Activated CD4-positive, alpha-beta T cell treated with anti-CD3 and anti-CD28 coated beads, Interleukin-2, amount 10 ng/mL, durations not matched to agents 7 days and 5 days (primary cell): ENCODE data around the gene SLC35G3. TPM values are rescaled to one million over a fixed set of nuclear protein-coding genes. Genes with fewer than 3 reads are reported as not detected.

Source experiments
- CTCF ChIA-PET: fragments of 350-600 bp; sonication (Branson Sonifier 250); formaldehyde crosslinking; loops from one replicate; lab custom pipeline; 2021; ENCODE audit warnings: antibody characterized with exemption; lab: Charles Lee
- POLR2A ChIA-PET: fragments of 350-600 bp; sonication (Branson Sonifier 250); formaldehyde crosslinking; loops from one replicate; lab custom pipeline; 2021; ENCODE audit warnings: antibody characterized with exemption; lab: Charles Lee
- DNase-seq: peaks from one replicate; pipeline ENCODE4 v3.0.0-alpha.2; 2020
- H3K27ac Mint-ChIP-seq: one replicate; pipeline ENCODE4 v1.8.0; 2021; ENCODE audit warnings: mild to moderate bottlenecking, moderate library complexity, mixed read lengths
- H3K27me3 Mint-ChIP-seq: one replicate; pipeline ENCODE4 v1.8.0; 2021; ENCODE audit warnings: mixed read lengths
- H3K36me3 Mint-ChIP-seq: one replicate; pipeline ENCODE4 v1.8.0; 2021; ENCODE audit warnings: low read depth, mixed read lengths
- H3K4me1 Mint-ChIP-seq: one replicate; pipeline ENCODE4 v1.8.0; 2021; ENCODE audit warnings: mixed read lengths
- H3K4me3 Mint-ChIP-seq: one replicate; pipeline ENCODE4 v1.8.0; 2021; ENCODE audit warnings: mild to moderate bottlenecking, moderate library complexity, mixed read lengths
- H3K9me3 Mint-ChIP-seq: one replicate; pipeline ENCODE4 v1.8.0; 2021; ENCODE audit warnings: mixed read lengths
- total RNA-seq, 2 experiments: library from RNA; stranded (reverse); gene quantifications; one replicate each; pipeline ENCODE4 v1.2.3, GENCODE V29; 2021

Gene SLC35G3
- total RNA-seq, 2 experiments from 2014 or later = not detected

DNA sequence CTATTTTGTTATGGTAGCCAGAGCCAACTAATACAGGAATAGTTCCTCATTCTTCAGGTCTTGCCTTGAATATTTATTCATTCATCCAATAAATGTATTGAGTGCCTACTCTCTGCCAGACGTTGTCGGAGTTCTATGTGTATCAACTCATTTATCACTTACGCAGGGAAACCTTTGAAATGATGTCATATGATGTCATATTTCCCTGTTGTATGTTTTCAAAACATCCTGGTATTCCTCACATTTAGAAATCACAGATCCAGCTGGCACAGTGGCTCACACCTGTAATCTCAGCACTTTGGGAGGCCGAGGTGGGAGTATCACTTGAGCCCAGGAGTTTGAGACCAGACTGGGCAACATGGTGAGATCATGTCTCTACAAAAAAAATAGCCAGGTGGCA is 49.4 kb downstream of the SLC35G3 start:
- CTCF ChIA-PET = interaction anchor here (0.7 kb wide), 1 partner anchor 93 kb away, joined by 4 read pairs; no protein-coding TSS in a partner anchor
- DNase-seq = no peak
- POLR2A ChIA-PET = no interaction called here
- no peaks in the 10 kb centered on the region for H3K36me3 Mint-ChIP-seq
- peaks cover 19% of the 10 kb centered on the region for H3K4me1 Mint-ChIP-seq
- H3K27me3 Mint-ChIP-seq = no peaks in the 10 kb centered on the region
- H3K9me3 Mint-ChIP-seq = no peaks in the 10 kb centered on the region
- H3K4me3 Mint-ChIP-seq = no peak overlapping the region
- no peak overlapping the region for H3K27ac Mint-ChIP-seq

Other genes with a start within 250 kb of the SLC35G3 start
- gene CCT6B, start 232.9 kb downstream of the SLC35G3 start, total RNA-seq = 1 to 10 TPM; 1.7 to 2.0 TPM
- 10 to 100 TPM; 24.4 to 25.0 TPM for gene ZNF830, start 232.9 kb downstream of the SLC35G3 start, total RNA-seq
- 10 to 100 TPM; 42.8 to 46.1 TPM for gene LIG3, start 213.9 kb downstream of the SLC35G3 start, total RNA-seq
- 10 to 100 TPM; 36.0 to 40.1 TPM for gene RFFL, start 130.7 kb downstream of the SLC35G3 start, total RNA-seq
- gene RAD51D, start 74.5 kb downstream of the SLC35G3 start, total RNA-seq = 10 to 100 TPM; 26.7 to 41.6 TPM
- not detected for gene FNDC8, start 72.8 kb downstream of the SLC35G3 start, total RNA-seq
- 10 to 100 TPM; 15.7 to 19.7 TPM for gene NLE1, start 52.1 kb downstream of the SLC35G3 start, total RNA-seq
- gene UNC45B, start 46.6 kb downstream of the SLC35G3 start, total RNA-seq = under 1 TPM; 0.10 TPM
- 100 to 1,000 TPM; 199 to 212 TPM for gene SLFN5, start 48.7 kb upstream of the SLC35G3 start, total RNA-seq
- 10 to 100 TPM; 32.1 to 32.9 TPM for gene SLFN11, start 179.2 kb upstream of the SLC35G3 start, total RNA-seq
- 10 to 100 TPM in 1 of 2 experiments, 1 to 10 TPM in 1; 9.6 to 11.7 TPM for gene SLFN12, start 238.1 kb upstream of the SLC35G3 start, total RNA-seq